K562 (cell line): ENCODE results near the gene ZFYVE28. TPM values are rescaled to one million over a fixed set of nuclear protein-coding genes. Genes with fewer than 3 reads are reported as not detected.

ENCODE experiments used
- C11orf30 ChIP-seq: fragments of 450-650 bp; IDR thresholded peaks from 2 replicates; pipeline ENCODE4 v1.6.1; 2016; ENCODE audit warnings: low read depth, mild to moderate bottlenecking
- CBX8 ChIP-seq: fragments of 200-600 bp; sonication (generic); IDR thresholded peaks from 2 replicates; pipeline ENCODE4 v1.6.1; 2012; ENCODE audit warnings: borderline replicate concordance, mixed run types, low read depth, mild to moderate bottlenecking, moderate library complexity, mixed read lengths, low read length, control low read depth, inconsistent platforms; ENCODE audit not compliant: poor library complexity, severe bottlenecking; ENCODE audit errors: extremely low read depth
- CC2D1A ChIP-seq: fragments of 450-650 bp; IDR thresholded peaks from 2 replicates; pipeline ENCODE4 v1.6.1; 2017; ENCODE audit warnings: mild to moderate bottlenecking
- DNMT1 ChIP-seq: fragments of 450-650 bp; IDR thresholded peaks from 2 replicates; pipeline ENCODE4 v1.6.1; 2016; ENCODE audit warnings: antibody characterized with exemption, mild to moderate bottlenecking
- KDM5B ChIP-seq: fragments of 200-600 bp; sonication (generic); IDR thresholded peaks from 2 replicates; pipeline ENCODE4 v1.6.1; 2012; ENCODE audit warnings: low read depth, mild to moderate bottlenecking, moderate library complexity, low read length, control low read depth, inconsistent platforms; ENCODE audit not compliant: insufficient replicate concordance
- MGA ChIP-seq: fragments of 450-650 bp; IDR thresholded peaks from 2 replicates; pipeline ENCODE4 v1.6.1; 2016; ENCODE audit warnings: mild to moderate bottlenecking, moderate library complexity
- MLX ChIP-seq, 2 experiments: fragments of 450-650 bp in 1 of 2; sonication (generic) in 1 of 2; formaldehyde crosslinking; conservative IDR thresholded peaks; 2 replicates each; pipeline versions ENCODE4 v1.4.0 to v1.8.1; 2020 to 2022; ENCODE audit warnings: mild to moderate bottlenecking in 1 of 2, missing genetic modification reagents in 1 of 2
- MTF1 ChIP-seq: fragments of 250-450 bp; sonication (Bioruptor Pico); IDR thresholded peaks from 2 replicates; pipeline ENCODE4 v1.9.0; 2021; ENCODE audit warnings: moderate library complexity, mild to moderate bottlenecking, inconsistent platforms, borderline replicate concordance
- ZNF274 ChIP-seq: IDR thresholded peaks from 2 replicates; pipeline ENCODE4 v1.6.1; 2011; ENCODE audit warnings: low read depth, mild to moderate bottlenecking, low read length, moderate library complexity, borderline replicate concordance
- ZNF277 ChIP-seq: fragments of 250-450 bp; sonication (Bioruptor Pico); IDR thresholded peaks from 2 replicates; pipeline ENCODE4 v1.8.0; 2022; ENCODE audit warnings: inconsistent platforms, mild to moderate bottlenecking, moderate library complexity, borderline replicate concordance
- ZNF695 ChIP-seq: fragments of 450-650 bp; formaldehyde crosslinking; IDR thresholded peaks from 2 replicates; pipeline ENCODE4 v1.4.0; 2020; ENCODE audit warnings: mild to moderate bottlenecking, moderate library complexity
- polyA plus RNA-seq, 8 experiments: library from polyadenylated mRNA; depleted of rRNA in 4 of 8; stranded (reverse) in 5 of 8; unstranded in 3 of 8; fragments of >200 nt; fragmentation: Nextera tagmentation in 2 of 8; fragmentation: Illumina TruSeq in 1 of 8; extraction: Ambion mirVana in 2 of 8; extraction: Trizol in 1 of 8; gene quantifications; 2 replicates each; pipeline versions ENCODE4 v1.2.1 to v1.2.3, GENCODE V29; 2011 to 2014; ENCODE audit warnings: inconsistent platforms in 1 of 8, missing spikeins in 1 of 8
- total RNA-seq, 7 experiments: library from RNA; depleted of rRNA in 6 of 7; stranded (reverse); fragments of >200 nt in 6 of 7; fragmentation: Illumina TruSeq in 2 of 7; extraction: Trizol in 2 of 7; gene quantifications; 2 replicates each; pipeline versions ENCODE4 v1.2.1 to v1.2.3, GENCODE V29; 2011 to 2021; ENCODE audit warnings: low replicate concordance in 1 of 7

Gene ZFYVE28
- total and polyA plus RNA-seq, 9 of the 15 experiments (the other 6 are each of a cell fraction or from before 2014, with no cell fraction given) = 1.3 to 24.8 (median 8.9) TPM

- TF ChIP-seq C11orf30 = peak; percentile 87
- no peak for TF ChIP-seq ZNF277 (CRISPR knock-in tag)
- no peak for TF ChIP-seq CBX8
- no peak for TF ChIP-seq MLX (CRISPR knock-in tag; conservative IDR thresholded peaks at IDR 0.05)
- no peak for TF ChIP-seq DNMT1
- TF ChIP-seq KDM5B = no peak
- TF ChIP-seq MTF1 (CRISPR knock-in tag) = no peak
- TF ChIP-seq ZNF695 (CRISPR knock-in tag) = no peak
- TF ChIP-seq MGA = peak; percentile 59
- TF ChIP-seq ZNF274 = no peak
- peak; percentile 78 for TF ChIP-seq CC2D1A
Measured at GRCh38 chr4:2412885-2413716, 5.3 kb downstream of the ZFYVE28 start (continued).
